Testis (tissue), 3 donors: ENCODE data around the gene KMT5C. TPM values are rescaled to one million over a fixed set of nuclear protein-coding genes. Genes with fewer than 3 reads are reported as not detected.

Source experiments
- DNase-seq: peaks from one replicate; pipeline ENCODE4 v3.0.0-alpha.2; 2019
- H3K27ac ChIP-seq, 2 donors: fragments of 200-600 bp; sonication (generic); one replicate each; pipeline ENCODE4 v1.5.1; 2019
- H3K27me3 ChIP-seq: fragments of 200-600 bp; sonication (generic); one replicate; pipeline ENCODE4 v1.5.1; 2019
- H3K36me3 ChIP-seq: fragments of 200-600 bp; sonication (generic); one replicate; pipeline ENCODE4 v1.5.1; 2017; ENCODE audit warnings: low read depth; ENCODE audit errors: missing control alignments
- H3K4me1 ChIP-seq: fragments of 200-600 bp; sonication (generic); one replicate; pipeline ENCODE4 v1.5.1; 2019
- H3K4me3 ChIP-seq, 2 donors: fragments of 200-600 bp; sonication (generic); one replicate each; pipeline ENCODE4 v1.5.1; 2017 to 2019
- H3K9me3 ChIP-seq: fragments of 200-600 bp; sonication (generic); one replicate; pipeline ENCODE4 v1.5.1; 2017
- CTCF ChIP-seq, 3 experiments: fragments of 450-650 bp in 2 of 3; fragments of 200-600 bp in 1 of 3; sonication (generic) in 1 of 3; IDR thresholded peaks; one replicate each; pipeline ENCODE4 v1.5.1; 2016 to 2019; ENCODE audit warnings: antibody characterized with exemption in 3 of 3, mild to moderate bottlenecking in 2 of 3, moderate library complexity in 1 of 3
- POLR2A ChIP-seq: fragments of 450-650 bp; IDR thresholded peaks from one replicate; pipeline ENCODE4 v1.6.1; 2017; ENCODE audit warnings: antibody characterized with exemption, mild to moderate bottlenecking, moderate library complexity
- WGBS, 2 donors: methylation state at CpG; one replicate each; pipeline ENCODE4 v1.1.5; 2018; 5-methylcytosine and 5-hydroxymethylcytosine counted together
- intact Hi-C: fragments of 100-400 bp; cut with DNase I; formaldehyde crosslinking; loops from one replicate; pipeline ENCODE4 v1.15.1; 2023; ENCODE audit warnings: low total_unique reads
- polyA plus RNA-seq: library from polyadenylated mRNA; stranded (reverse); fragments of 350-450 nt; fragmentation: Illumina TruSeq; extraction: RNeasy Lipid Tissue Mini Kit (QIAGEN cat#74804); gene quantifications from one replicate; pipeline ENCODE4 v1.2.3, GENCODE V29; 2014; ENCODE audit warnings: low read depth, low replicate concordance; ENCODE audit not compliant: insufficient read depth
- total RNA-seq, 2 donors: library from RNA; depleted of rRNA; stranded (reverse); fragments of >200 nt; gene quantifications; one replicate each; pipeline ENCODE4 v1.2.3, GENCODE V29; 2016

KMT5C gene
- total and polyA plus RNA-seq, 3 donors from 2014 or later = 14.6 to 62.9 (median 48.8) TPM

- H3K9me3 ChIP-seq = no peaks in the 10 kb centered on the region
- intact Hi-C loops = no loop called here
- WGBS, 2 donors = 83 to 96% methylated on average over 8 of the region's 8 CpGs
Observed at GRCh38 chr19:55314396-55314795, 25.3 kb upstream of the KMT5C start.

DNA sequence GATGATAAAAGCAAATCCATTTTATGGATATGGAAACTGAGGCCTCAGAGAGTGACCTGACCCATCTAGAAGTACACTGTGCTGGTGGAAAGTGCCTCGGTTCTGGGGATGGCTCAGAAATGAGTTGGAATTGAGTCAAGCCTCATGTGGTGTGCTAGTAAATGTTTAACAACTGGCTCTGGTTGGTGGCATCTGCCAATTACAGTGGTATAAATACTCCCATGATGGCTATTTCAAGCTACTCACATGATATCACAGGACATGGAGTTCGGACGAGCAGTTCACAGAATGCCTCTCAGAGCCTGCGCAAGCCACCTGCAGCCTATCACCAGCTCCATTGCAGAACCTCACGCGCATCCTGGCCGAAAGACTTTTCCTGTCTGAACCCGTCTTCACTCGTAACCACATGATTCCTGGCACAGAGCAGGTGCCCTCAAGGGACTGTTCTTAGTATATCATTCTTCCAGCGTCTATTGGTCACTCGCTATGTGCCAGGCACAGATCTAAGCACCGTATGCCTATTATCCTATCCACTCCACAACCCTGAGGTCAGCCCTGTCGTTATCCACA lies 23.6 kb upstream of the KMT5C start:
- Histone ChIP-seq H3K27me3 (no peaks in the 10 kb centered on the region), H3K9me3 (no peaks in the 10 kb centered on the region), H3K27ac (no peak overlapping the region), H3K36me3 (no peaks in the 10 kb centered on the region), H3K4me3 (no peak overlapping the region), H3K4me1 (no peaks in the 10 kb centered on the region)
- no peak for DNase-seq
- intact Hi-C loops = no loop called here
- TF ChIP-seq POLR2A (no peak), CTCF (IDR thresholded peaks at IDR 0.05) (no peak)
- WGBS, 2 donors = 88 to 92% methylated on average over 13 of the region's 13 CpGs

More at GRCh38 chr19:55314396-55314795, 25.3 kb upstream of the KMT5C start:
- H3K4me1 ChIP-seq = no peaks in the 10 kb centered on the region
- no peak overlapping the region for H3K4me3 ChIP-seq
- no peaks in the 10 kb centered on the region for H3K36me3 ChIP-seq
- no peak overlapping the region for H3K27ac ChIP-seq
- H3K27me3 ChIP-seq = no peaks in the 10 kb centered on the region
- no peak for DNase-seq
- TF ChIP-seq CTCF (IDR thresholded peaks at IDR 0.05) (no peak), POLR2A (no peak)

DNA sequence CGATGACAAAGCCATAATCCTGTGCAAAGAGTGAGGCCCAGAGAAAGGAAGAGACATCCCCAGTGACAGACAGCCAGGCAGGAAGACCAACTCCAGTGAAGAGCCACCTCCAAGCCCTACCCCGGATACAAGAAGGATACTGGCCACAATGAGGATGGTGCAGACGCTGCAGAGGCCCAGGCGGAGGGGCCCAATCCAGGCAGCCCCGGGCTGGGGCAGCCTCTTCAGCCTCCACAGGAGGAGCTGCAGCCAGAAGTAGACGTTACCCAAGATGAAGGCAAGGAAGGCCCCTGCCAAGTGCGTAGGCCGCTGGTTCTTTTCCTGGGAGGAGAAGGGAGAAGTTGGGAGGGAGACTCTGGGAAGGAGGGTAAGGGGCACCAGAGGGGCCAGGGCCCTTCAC lies 23.0 kb upstream of the KMT5C start:
- Histone ChIP-seq H3K9me3 (no peaks in the 10 kb centered on the region), H3K27ac (no peak overlapping the region), H3K4me3 (no peak overlapping the region), H3K36me3 (no peaks in the 10 kb centered on the region), H3K27me3 (no peaks in the 10 kb centered on the region), H3K4me1 (no peaks in the 10 kb centered on the region)
- intact Hi-C loops = no loop called here
- TF ChIP-seq POLR2A (no peak), CTCF (IDR thresholded peaks at IDR 0.05) (no peak)
- WGBS, 2 donors = 80% methylated on average over 7 to 8 of the region's 8 CpGs
- no peak for DNase-seq

GRCh38 chr19:55319785-55320184 lies 19.9 kb upstream of the KMT5C start:
- H3K36me3 ChIP-seq = no peaks in the 10 kb centered on the region
- DNase-seq = peak; percentile 85
- H3K4me1 ChIP-seq = no peaks in the 10 kb centered on the region
- TF ChIP-seq CTCF (IDR thresholded peaks at IDR 0.05) = no peak
- no peak for TF ChIP-seq POLR2A
- H3K27ac ChIP-seq = no peak overlapping the region
- H3K9me3 ChIP-seq = no peaks in the 10 kb centered on the region
- WGBS, 2 donors = 11 to 15% methylated on average over 5 to 21 of the region's 21 CpGs
- intact Hi-C loops = no loop called here
- peak overlapping the region in 1 of 2 donors; percentile 20 for H3K4me3 ChIP-seq
- H3K27me3 ChIP-seq = no peaks in the 10 kb centered on the region

- DNase-seq = no peak
- Histone ChIP-seq H3K27me3 (no peaks in the 10 kb centered on the region), H3K4me1 (no peaks in the 10 kb centered on the region), H3K4me3 (no peak overlapping the region), H3K27ac (no peak overlapping the region), H3K36me3 (no peaks in the 10 kb centered on the region), H3K9me3 (no peaks in the 10 kb centered on the region)
- no peak for TF ChIP-seq CTCF (IDR thresholded peaks at IDR 0.05)
- no peak for TF ChIP-seq POLR2A
- WGBS, 2 donors = 82 to 84% methylated on average over 7 to 8 of the region's 8 CpGs
- intact Hi-C loops = no loop called here
Observed at GRCh38 chr19:55320844-55321419, 18.7 kb upstream of the KMT5C start.
